ENCODE data around the gene ZNF764. TPM values are rescaled to one million over a fixed set of nuclear protein-coding genes. Genes with fewer than 3 reads are reported as not detected.

The ZNF764 gene
- total and polyA plus RNA-seq, 2 experiments from 2014 or later: 5.6 to 12.9 TPM

DNA sequence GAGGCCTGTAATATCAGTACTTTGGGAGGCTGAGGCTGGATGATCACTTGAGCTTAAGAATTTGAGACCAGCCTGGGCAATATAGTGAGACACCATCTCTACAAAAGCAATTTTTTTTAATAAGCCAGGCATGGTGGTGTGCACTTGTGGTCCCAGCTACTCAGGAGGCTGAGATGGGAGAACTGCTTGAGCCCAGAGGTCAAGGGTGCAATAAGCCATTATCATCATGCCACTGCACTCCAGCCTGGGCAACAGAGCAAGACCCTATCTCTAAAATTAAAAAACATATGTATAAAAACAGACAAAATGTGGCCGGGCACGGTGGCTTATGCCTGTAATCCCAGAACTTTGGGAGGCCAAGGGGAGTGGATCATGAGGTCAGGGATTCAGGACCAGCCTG, 30.5 kb upstream of the ZNF764 start:
- Histone ChIP-seq H3K9me2 (ENCODE audit: insufficient read depth) (no peaks in the 10 kb centered on the region), H3K4me3 (no peak overlapping the region), H3F3A (replicated peaks; ENCODE audit: low read depth) (no peaks in the 10 kb centered on the region), H3K4me1 (ENCODE audit: insufficient read depth) (peaks cover 3% of the 10 kb centered on the region; the same call in 1 of the 2 replicates), H3K27ac (ENCODE audit: low read depth) (no peak overlapping the region), H3K79me2 (replicated peaks; ENCODE audit: insufficient read depth) (peaks cover 24% of the 10 kb centered on the region), H2AFZ (no peak overlapping the region), H3K36me3 (ENCODE audit: insufficient read depth) (no peaks in the 10 kb centered on the region; the same call in 1 of the 2 replicates), H3K27me3 (ENCODE audit: insufficient read depth) (no peaks in the 10 kb centered on the region), H3K4me2 (no peak overlapping the region), H4K20me1 (replicated peaks; ENCODE audit: insufficient read depth) (no peaks in the 10 kb centered on the region)
- peaks cover 4% of the 10 kb centered on the region for H3K27me3 Mint-ChIP-seq (ENCODE audit: insufficient read depth, low read depth, poor library complexity)
- DNase-seq (ENCODE audit: low spot score) (no peak), ATAC-seq (no peak)
- no peak overlapping the region for H3K27ac Mint-ChIP-seq
- H3K36me3 Mint-ChIP-seq (ENCODE audit: low read depth): peaks cover 32% of the 10 kb centered on the region
- H3K4me1 Mint-ChIP-seq: no peaks in the 10 kb centered on the region; the same call in 2 of the 3 replicates
- TF ChIP-seq EZH2phosphoT487 (IDR thresholded peaks at IDR 0.05; ENCODE audit: unreplicated experiment): no peak
- no peak for TF ChIP-seq STAT1 (IDR thresholded peaks at IDR 0.05; ENCODE audit: unreplicated experiment)
- TF ChIP-seq, protein P1, sequence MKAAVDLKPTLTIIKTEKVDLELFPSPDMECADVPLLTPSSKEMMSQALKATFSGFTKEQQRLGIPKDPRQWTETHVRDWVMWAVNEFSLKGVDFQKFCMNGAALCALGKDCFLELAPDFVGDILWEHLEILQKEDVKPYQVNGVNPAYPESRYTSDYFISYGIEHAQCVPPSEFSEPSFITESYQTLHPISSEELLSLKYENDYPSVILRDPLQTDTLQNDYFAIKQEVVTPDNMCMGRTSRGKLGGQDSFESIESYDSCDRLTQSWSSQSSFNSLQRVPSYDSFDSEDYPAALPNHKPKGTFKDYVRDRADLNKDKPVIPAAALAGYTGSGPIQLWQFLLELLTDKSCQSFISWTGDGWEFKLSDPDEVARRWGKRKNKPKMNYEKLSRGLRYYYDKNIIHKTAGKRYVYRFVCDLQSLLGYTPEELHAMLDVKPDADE (IDR thresholded peaks at IDR 0.05): no peak
- TF ChIP-seq POLR2AphosphoS5 (IDR thresholded peaks at IDR 0.05; ENCODE audit: low read depth): no peak
- no peak for TF ChIP-seq ZNF331 (CRISPR knock-in tag; IDR thresholded peaks at IDR 0.05; ENCODE audit: low read depth)
- TF ChIP-seq, protein P2, sequence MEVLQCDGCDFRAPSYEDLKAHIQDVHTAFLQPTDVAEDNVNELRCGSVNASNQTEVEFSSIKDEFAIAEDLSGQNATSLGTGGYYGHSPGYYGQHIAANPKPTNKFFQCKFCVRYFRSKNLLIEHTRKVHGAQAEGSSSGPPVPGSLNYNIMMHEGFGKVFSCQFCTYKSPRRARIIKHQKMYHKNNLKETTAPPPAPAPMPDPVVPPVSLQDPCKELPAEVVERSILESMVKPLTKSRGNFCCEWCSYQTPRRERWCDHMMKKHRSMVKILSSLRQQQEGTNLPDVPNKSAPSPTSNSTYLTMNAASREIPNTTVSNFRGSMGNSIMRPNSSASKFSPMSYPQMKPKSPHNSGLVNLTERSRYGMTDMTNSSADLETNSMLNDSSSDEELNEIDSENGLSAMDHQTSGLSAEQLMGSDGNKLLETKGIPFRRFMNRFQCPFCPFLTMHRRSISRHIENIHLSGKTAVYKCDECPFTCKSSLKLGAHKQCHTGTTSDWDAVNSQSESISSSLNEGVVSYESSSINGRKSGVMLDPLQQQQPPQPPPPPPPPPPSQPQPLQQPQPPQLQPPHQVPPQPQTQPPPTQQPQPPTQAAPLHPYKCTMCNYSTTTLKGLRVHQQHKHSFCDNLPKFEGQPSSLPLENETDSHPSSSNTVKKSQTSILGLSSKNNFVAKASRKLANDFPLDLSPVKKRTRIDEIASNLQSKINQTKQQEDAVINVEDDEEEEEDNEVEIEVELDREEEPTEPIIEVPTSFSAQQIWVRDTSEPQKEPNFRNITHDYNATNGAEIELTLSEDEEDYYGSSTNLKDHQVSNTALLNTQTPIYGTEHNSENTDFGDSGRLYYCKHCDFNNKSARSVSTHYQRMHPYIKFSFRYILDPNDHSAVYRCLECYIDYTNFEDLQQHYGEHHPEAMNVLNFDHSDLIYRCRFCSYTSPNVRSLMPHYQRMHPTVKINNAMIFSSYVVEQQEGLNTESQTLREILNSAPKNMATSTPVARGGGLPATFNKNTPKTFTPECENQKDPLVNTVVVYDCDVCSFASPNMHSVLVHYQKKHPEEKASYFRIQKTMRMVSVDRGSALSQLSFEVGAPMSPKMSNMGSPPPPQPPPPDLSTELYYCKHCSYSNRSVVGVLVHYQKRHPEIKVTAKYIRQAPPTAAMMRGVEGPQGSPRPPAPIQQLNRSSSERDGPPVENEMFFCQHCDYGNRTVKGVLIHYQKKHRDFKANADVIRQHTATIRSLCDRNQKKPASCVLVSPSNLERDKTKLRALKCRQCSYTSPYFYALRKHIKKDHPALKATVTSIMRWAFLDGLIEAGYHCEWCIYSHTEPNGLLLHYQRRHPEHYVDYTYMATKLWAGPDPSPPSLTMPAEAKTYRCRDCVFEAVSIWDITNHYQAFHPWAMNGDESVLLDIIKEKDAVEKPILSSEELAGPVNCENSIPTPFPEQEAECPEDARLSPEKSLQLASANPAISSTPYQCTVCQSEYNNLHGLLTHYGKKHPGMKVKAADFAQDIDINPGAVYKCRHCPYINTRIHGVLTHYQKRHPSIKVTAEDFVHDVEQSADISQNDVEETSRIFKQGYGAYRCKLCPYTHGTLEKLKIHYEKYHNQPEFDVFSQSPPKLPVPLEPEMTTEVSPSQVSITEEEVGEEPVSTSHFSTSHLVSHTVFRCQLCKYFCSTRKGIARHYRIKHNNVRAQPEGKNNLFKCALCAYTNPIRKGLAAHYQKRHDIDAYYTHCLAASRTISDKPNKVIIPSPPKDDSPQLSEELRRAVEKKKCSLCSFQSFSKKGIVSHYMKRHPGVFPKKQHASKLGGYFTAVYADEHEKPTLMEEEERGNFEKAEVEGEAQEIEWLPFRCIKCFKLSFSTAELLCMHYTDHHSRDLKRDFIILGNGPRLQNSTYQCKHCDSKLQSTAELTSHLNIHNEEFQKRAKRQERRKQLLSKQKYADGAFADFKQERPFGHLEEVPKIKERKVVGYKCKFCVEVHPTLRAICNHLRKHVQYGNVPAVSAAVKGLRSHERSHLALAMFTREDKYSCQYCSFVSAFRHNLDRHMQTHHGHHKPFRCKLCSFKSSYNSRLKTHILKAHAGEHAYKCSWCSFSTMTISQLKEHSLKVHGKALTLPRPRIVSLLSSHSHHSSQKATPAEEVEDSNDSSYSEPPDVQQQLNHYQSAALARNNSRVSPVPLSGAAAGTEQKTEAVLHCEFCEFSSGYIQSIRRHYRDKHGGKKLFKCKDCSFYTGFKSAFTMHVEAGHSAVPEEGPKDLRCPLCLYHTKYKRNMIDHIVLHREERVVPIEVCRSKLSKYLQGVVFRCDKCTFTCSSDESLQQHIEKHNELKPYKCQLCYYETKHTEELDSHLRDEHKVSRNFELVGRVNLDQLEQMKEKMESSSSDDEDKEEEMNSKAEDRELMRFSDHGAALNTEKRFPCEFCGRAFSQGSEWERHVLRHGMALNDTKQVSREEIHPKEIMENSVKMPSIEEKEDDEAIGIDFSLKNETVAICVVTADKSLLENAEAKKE (CRISPR knock-in tag; IDR thresholded peaks at IDR 0.05): no peak
- TF ChIP-seq NANOG (IDR thresholded peaks at IDR 0.05; ENCODE audit: borderline replicate concordance): no peak
- TF ChIP-seq ZNF114 (CRISPR knock-in tag; IDR thresholded peaks at IDR 0.05): no peak
- TF ChIP-seq JUNB (IDR thresholded peaks at IDR 0.05; ENCODE audit: unreplicated experiment): no peak
- TF ChIP-seq, protein P3, sequence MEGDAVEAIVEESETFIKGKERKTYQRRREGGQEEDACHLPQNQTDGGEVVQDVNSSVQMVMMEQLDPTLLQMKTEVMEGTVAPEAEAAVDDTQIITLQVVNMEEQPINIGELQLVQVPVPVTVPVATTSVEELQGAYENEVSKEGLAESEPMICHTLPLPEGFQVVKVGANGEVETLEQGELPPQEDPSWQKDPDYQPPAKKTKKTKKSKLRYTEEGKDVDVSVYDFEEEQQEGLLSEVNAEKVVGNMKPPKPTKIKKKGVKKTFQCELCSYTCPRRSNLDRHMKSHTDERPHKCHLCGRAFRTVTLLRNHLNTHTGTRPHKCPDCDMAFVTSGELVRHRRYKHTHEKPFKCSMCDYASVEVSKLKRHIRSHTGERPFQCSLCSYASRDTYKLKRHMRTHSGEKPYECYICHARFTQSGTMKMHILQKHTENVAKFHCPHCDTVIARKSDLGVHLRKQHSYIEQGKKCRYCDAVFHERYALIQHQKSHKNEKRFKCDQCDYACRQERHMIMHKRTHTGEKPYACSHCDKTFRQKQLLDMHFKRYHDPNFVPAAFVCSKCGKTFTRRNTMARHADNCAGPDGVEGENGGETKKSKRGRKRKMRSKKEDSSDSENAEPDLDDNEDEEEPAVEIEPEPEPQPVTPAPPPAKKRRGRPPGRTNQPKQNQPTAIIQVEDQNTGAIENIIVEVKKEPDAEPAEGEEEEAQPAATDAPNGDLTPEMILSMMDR (conservative IDR thresholded peaks at IDR 0.05; ENCODE audit: low read depth in 2 of 2): no peak
- no peak for TF ChIP-seq CREB1 (CRISPR knock-in tag; IDR thresholded peaks at IDR 0.05; ENCODE audit: low read depth)
- no peak for TF ChIP-seq EZH2 (IDR thresholded peaks at IDR 0.05; ENCODE audit: low read depth, unreplicated experiment)
- H3K9me3 Mint-ChIP-seq: peaks cover 2% of the 10 kb centered on the region; the same call in 1 of the 3 replicates
- no peak overlapping the region for H3K4me3 Mint-ChIP-seq

All from GM23338 (cell line).